Measurements from ENCODE around the gene N4BP2L2. TPM values are rescaled to one million over a fixed set of nuclear protein-coding genes. Genes with fewer than 3 reads are reported as not detected.

N4BP2L2 gene
- polyA plus RNA-seq, 2 donors, result 30.7 to 37.5 TPM

DNA sequence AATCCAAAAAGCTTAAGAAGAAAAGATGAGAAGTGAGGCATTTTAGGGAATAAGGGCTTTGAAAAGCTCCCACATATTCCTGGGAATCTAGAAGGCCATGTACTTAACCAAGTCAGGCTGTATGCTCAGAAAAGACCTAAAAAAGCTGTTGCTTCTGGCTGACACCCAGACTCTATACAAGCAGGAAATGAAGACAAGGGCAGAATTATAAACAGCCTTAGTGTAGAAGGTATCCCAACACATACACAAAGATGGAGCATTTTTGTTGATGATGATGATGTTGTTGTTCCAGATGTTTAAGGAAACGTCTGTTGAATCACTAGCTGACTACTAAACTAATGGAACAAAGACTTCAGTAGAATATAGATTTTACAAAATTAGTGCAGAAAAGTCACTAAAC is 84.6 kb downstream of the N4BP2L2 start:
- Histone ChIP-seq H3K36me3 (ENCODE audit: control insufficient read depth in 2 of 2, insufficient read depth in 2 of 2, low read length in 1 of 2) (no peaks in the 10 kb centered on the region), H3K9me3 (ENCODE audit: control insufficient read depth in 2 of 2, insufficient read depth in 1 of 2, low read depth in 1 of 2, low read length in 1 of 2) (no peaks in the 10 kb centered on the region), H3K4me1 (ENCODE audit: control insufficient read depth in 2 of 2, insufficient read depth in 2 of 2, low read length in 1 of 2) (no peaks in the 10 kb centered on the region), H3K27ac (ENCODE audit: low read depth in 2 of 2, low read length in 1 of 2) (no peak overlapping the region), H3K4me3 (ENCODE audit: low read depth in 1 of 2, low read length in 2 of 2) (no peak overlapping the region), H3K27me3 (ENCODE audit: control insufficient read depth in 1 of 2, insufficient read depth in 2 of 2, low read length in 2 of 2) (no peaks in the 10 kb centered on the region)
- WGBS, 2 donors, result 59 to 61% methylated on average over 1 of the region's 1 CpG

DNA sequence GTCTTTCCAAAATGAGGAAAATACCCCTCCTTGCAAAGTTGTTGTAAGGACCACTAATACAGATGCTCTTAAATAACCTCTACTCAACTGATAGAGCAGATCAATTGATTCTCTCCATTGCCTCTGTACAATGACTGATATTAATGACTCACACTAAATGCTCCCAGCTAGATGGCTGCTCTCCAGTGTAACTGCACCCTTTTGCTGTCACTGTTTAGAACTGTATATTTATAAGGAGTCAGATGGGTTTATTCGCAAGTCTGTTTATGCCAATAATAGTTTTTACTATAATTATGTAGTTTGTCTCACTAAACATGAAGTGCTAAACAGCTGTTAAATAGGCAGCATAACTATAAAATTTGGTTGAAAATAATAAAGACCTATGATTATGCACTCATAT is 89.6 kb downstream of the N4BP2L2 start:
- WGBS, 2 donors, result 81 to 92% methylated on average over 1 of the region's 1 CpG
- Histone ChIP-seq H3K27ac (ENCODE audit: low read depth in 2 of 2, low read length in 1 of 2) (no peak overlapping the region), H3K36me3 (ENCODE audit: control insufficient read depth in 2 of 2, insufficient read depth in 2 of 2, low read length in 1 of 2) (no peaks in the 10 kb centered on the region), H3K27me3 (ENCODE audit: control insufficient read depth in 1 of 2, insufficient read depth in 2 of 2, low read length in 2 of 2) (no peaks in the 10 kb centered on the region), H3K4me3 (ENCODE audit: low read depth in 1 of 2, low read length in 2 of 2) (no peak overlapping the region), H3K4me1 (ENCODE audit: control insufficient read depth in 2 of 2, insufficient read depth in 2 of 2, low read length in 1 of 2) (no peaks in the 10 kb centered on the region), H3K9me3 (ENCODE audit: control insufficient read depth in 2 of 2, insufficient read depth in 1 of 2, low read depth in 1 of 2, low read length in 1 of 2) (no peaks in the 10 kb centered on the region)

GRCh38 chr13:32447894-32448623 is 90.5 kb downstream of the N4BP2L2 start:
- H3K36me3 ChIP-seq (ENCODE audit: control insufficient read depth in 2 of 2, insufficient read depth in 2 of 2, low read length in 1 of 2), result no peaks in the 10 kb centered on the region
- no peaks in the 10 kb centered on the region for H3K27me3 ChIP-seq (ENCODE audit: control insufficient read depth in 1 of 2, insufficient read depth in 2 of 2, low read length in 2 of 2)
- H3K4me1 ChIP-seq (ENCODE audit: control insufficient read depth in 2 of 2, insufficient read depth in 2 of 2, low read length in 1 of 2), result no peaks in the 10 kb centered on the region
- no peak overlapping the region for H3K27ac ChIP-seq (ENCODE audit: low read depth in 2 of 2, low read length in 1 of 2)
- H3K4me3 ChIP-seq (ENCODE audit: low read depth in 1 of 2, low read length in 2 of 2), result no peak overlapping the region
- H3K9me3 ChIP-seq (ENCODE audit: control insufficient read depth in 2 of 2, insufficient read depth in 1 of 2, low read depth in 1 of 2, low read length in 1 of 2), result no peaks in the 10 kb centered on the region

DNA sequence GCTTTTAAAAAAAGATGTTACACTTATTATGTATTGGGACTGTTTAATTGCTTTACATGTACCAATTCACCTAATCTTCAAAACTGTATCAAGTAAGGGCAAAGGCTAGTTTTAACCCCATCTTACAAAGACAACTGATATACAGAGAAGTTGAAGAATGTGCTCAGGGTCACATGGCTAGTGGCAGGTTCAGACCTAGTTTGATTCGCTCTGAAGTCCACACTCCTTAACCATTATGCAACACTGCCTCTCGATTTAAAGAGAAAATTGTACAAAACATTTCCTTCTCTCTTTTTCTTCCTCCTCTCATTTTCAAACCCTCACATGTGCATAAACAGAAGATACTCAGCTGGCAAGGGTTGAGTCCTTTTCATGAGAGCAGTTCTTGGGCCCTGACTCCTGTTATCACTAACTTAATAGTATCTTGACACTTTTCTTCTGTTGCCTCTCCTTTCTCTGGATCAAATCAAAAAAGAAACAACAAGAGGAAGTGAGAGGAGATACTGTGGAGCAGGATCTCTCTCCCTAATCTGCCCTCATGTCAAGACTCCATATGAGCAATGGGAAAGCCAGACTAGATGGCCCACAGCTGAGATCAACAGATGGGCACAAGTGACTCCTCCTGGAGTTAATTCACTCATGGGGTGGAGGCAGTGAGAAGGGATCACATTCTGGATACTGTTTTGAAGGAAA is 91.7 kb downstream of the N4BP2L2 start:
- no peaks in the 10 kb centered on the region for H3K4me1 ChIP-seq (ENCODE audit: control insufficient read depth in 2 of 2, insufficient read depth in 2 of 2, low read length in 1 of 2)
- 81 to 90% methylated on average over 2 of the region's 2 CpGs for WGBS, 2 donors
- no peak overlapping the region for H3K27ac ChIP-seq (ENCODE audit: low read depth in 2 of 2, low read length in 1 of 2)
- H3K4me3 ChIP-seq (ENCODE audit: low read depth in 1 of 2, low read length in 2 of 2), result no peak overlapping the region
- H3K36me3 ChIP-seq (ENCODE audit: control insufficient read depth in 2 of 2, insufficient read depth in 2 of 2, low read length in 1 of 2), result no peaks in the 10 kb centered on the region
- no peaks in the 10 kb centered on the region for H3K27me3 ChIP-seq (ENCODE audit: control insufficient read depth in 1 of 2, insufficient read depth in 2 of 2, low read length in 2 of 2)
- H3K9me3 ChIP-seq (ENCODE audit: control insufficient read depth in 2 of 2, insufficient read depth in 1 of 2, low read depth in 1 of 2, low read length in 1 of 2), result no peaks in the 10 kb centered on the region

DNA sequence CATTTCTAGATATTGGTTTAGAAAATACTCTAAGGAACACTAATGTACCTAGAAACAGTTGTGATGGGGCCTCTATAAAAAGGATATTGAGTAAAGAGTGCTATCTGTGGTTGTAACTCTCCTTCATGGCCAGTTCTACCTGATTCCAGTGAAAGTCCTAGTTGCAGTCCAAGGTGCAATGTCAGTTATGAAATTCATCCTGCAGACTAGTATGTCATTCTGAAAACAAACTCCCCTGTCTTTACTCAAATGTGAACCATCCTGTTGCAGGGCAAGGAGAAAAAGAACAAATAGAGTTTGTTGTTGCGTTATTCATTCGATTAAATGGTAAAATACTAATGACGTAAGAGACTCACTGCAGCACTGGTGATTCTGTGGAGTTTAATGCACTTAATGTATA is 92.4 kb downstream of the N4BP2L2 start:
- Histone ChIP-seq H3K4me3 (ENCODE audit: low read depth in 1 of 2, low read length in 2 of 2) (no peak overlapping the region), H3K4me1 (ENCODE audit: control insufficient read depth in 2 of 2, insufficient read depth in 2 of 2, low read length in 1 of 2) (no peaks in the 10 kb centered on the region), H3K27me3 (ENCODE audit: control insufficient read depth in 1 of 2, insufficient read depth in 2 of 2, low read length in 2 of 2) (no peaks in the 10 kb centered on the region), H3K36me3 (ENCODE audit: control insufficient read depth in 2 of 2, insufficient read depth in 2 of 2, low read length in 1 of 2) (no peaks in the 10 kb centered on the region), H3K9me3 (ENCODE audit: control insufficient read depth in 2 of 2, insufficient read depth in 1 of 2, low read depth in 1 of 2, low read length in 1 of 2) (no peaks in the 10 kb centered on the region), H3K27ac (ENCODE audit: low read depth in 2 of 2, low read length in 1 of 2) (no peak overlapping the region)
- WGBS, 2 donors, result 95 to 97% methylated on average over 3 of the region's 3 CpGs

DNA sequence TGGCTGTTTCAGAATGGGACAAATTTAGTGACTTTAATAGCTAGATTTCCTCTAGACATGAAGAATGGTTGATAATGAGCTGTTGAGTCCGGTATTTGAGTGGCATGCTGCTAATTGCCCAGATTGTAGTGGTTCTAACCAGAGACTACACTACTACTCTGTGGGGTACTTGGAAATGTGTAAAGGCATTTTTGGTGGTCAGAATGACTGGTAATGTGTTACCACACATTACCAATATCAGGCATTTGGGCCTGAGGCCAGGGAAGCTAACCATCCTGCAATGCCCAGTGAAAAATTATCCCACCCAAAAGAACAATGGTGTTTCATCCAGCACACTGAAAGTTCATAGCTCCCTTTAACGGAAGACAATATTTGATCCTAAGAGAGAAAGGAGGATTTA is 93.1 kb downstream of the N4BP2L2 start:
- no peak overlapping the region for H3K27ac ChIP-seq (ENCODE audit: low read depth in 2 of 2, low read length in 1 of 2)
- H3K9me3 ChIP-seq (ENCODE audit: control insufficient read depth in 2 of 2, insufficient read depth in 1 of 2, low read depth in 1 of 2, low read length in 1 of 2), result no peaks in the 10 kb centered on the region
- H3K36me3 ChIP-seq (ENCODE audit: control insufficient read depth in 2 of 2, insufficient read depth in 2 of 2, low read length in 1 of 2), result no peaks in the 10 kb centered on the region
- H3K4me3 ChIP-seq (ENCODE audit: low read depth in 1 of 2, low read length in 2 of 2), result no peak overlapping the region
- 97 to 98% methylated on average over 2 of the region's 2 CpGs for WGBS, 2 donors
- no peaks in the 10 kb centered on the region for H3K4me1 ChIP-seq (ENCODE audit: control insufficient read depth in 2 of 2, insufficient read depth in 2 of 2, low read length in 1 of 2)
- no peaks in the 10 kb centered on the region for H3K27me3 ChIP-seq (ENCODE audit: control insufficient read depth in 1 of 2, insufficient read depth in 2 of 2, low read length in 2 of 2)

- Histone ChIP-seq H3K4me1 (ENCODE audit: control insufficient read depth in 2 of 2, insufficient read depth in 2 of 2, low read length in 1 of 2) (no peaks in the 10 kb centered on the region), H3K4me3 (ENCODE audit: low read depth in 1 of 2, low read length in 2 of 2) (no peak overlapping the region), H3K36me3 (ENCODE audit: control insufficient read depth in 2 of 2, insufficient read depth in 2 of 2, low read length in 1 of 2) (no peaks in the 10 kb centered on the region), H3K27me3 (ENCODE audit: control insufficient read depth in 1 of 2, insufficient read depth in 2 of 2, low read length in 2 of 2) (no peaks in the 10 kb centered on the region), H3K9me3 (ENCODE audit: control insufficient read depth in 2 of 2, insufficient read depth in 1 of 2, low read depth in 1 of 2, low read length in 1 of 2) (no peaks in the 10 kb centered on the region), H3K27ac (ENCODE audit: low read depth in 2 of 2, low read length in 1 of 2) (no peak overlapping the region)
- WGBS, 2 donors, result 33 to 53% methylated on average over 2 of the region's 2 CpGs
Measured at GRCh38 chr13:32443111-32443510, 95.5 kb downstream of the N4BP2L2 start.

GRCh38 chr13:32438871-32439270 is 99.7 kb downstream of the N4BP2L2 start:
- H3K27me3 ChIP-seq (ENCODE audit: control insufficient read depth in 1 of 2, insufficient read depth in 2 of 2, low read length in 2 of 2), result no peaks in the 10 kb centered on the region
- no peak overlapping the region for H3K27ac ChIP-seq (ENCODE audit: low read depth in 2 of 2, low read length in 1 of 2)
- H3K36me3 ChIP-seq (ENCODE audit: control insufficient read depth in 2 of 2, insufficient read depth in 2 of 2, low read length in 1 of 2), result no peaks in the 10 kb centered on the region
- no peaks in the 10 kb centered on the region for H3K9me3 ChIP-seq (ENCODE audit: control insufficient read depth in 2 of 2, insufficient read depth in 1 of 2, low read depth in 1 of 2, low read length in 1 of 2)
- no peak overlapping the region for H3K4me3 ChIP-seq (ENCODE audit: low read depth in 1 of 2, low read length in 2 of 2)
- 95 to 96% methylated on average over 4 of the region's 4 CpGs for WGBS, 2 donors
- no peaks in the 10 kb centered on the region for H3K4me1 ChIP-seq (ENCODE audit: control insufficient read depth in 2 of 2, insufficient read depth in 2 of 2, low read length in 1 of 2)

DNA sequence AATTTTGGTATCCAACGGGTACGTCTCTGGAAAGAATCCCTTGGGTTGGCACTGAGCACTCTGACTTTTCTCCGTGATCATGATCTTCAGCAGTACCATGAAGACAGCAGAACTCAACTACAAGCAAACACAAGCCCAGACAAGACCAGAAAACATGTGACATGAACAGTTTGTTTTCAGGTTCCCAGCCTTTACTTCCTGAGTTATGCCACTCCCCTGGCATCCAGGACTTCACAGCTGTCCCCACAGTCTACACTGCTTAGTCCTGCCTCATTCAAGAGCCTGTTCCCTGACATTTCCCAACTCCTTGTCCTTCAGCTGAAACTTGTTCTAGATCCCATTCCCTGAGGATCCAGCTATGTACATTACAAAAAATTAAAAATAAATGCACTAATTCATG is 105.7 kb downstream of the N4BP2L2 start:
- H3K27me3 ChIP-seq (ENCODE audit: control insufficient read depth in 1 of 2, insufficient read depth in 2 of 2, low read length in 2 of 2), result no peaks in the 10 kb centered on the region
- 55 to 71% methylated on average over 3 of the region's 3 CpGs for WGBS, 2 donors
- H3K27ac ChIP-seq (ENCODE audit: low read depth in 2 of 2, low read length in 1 of 2), result no peak overlapping the region
- no peaks in the 10 kb centered on the region for H3K36me3 ChIP-seq (ENCODE audit: control insufficient read depth in 2 of 2, insufficient read depth in 2 of 2, low read length in 1 of 2)
- no peak overlapping the region for H3K4me3 ChIP-seq (ENCODE audit: low read depth in 1 of 2, low read length in 2 of 2)
- no peaks in the 10 kb centered on the region for H3K9me3 ChIP-seq (ENCODE audit: control insufficient read depth in 2 of 2, insufficient read depth in 1 of 2, low read depth in 1 of 2, low read length in 1 of 2)
- H3K4me1 ChIP-seq (ENCODE audit: control insufficient read depth in 2 of 2, insufficient read depth in 2 of 2, low read length in 1 of 2), result no peaks in the 10 kb centered on the region

GRCh38 chr13:32431361-32431760 is 107.2 kb downstream of the N4BP2L2 start:
- H3K36me3 ChIP-seq (ENCODE audit: control insufficient read depth in 2 of 2, insufficient read depth in 2 of 2, low read length in 1 of 2), result no peaks in the 10 kb centered on the region
- H3K4me3 ChIP-seq (ENCODE audit: low read depth in 1 of 2, low read length in 2 of 2), result no peak overlapping the region
- H3K4me1 ChIP-seq (ENCODE audit: control insufficient read depth in 2 of 2, insufficient read depth in 2 of 2, low read length in 1 of 2), result peaks cover 0 to 4% of the 10 kb centered on the region in 2 donors
- H3K9me3 ChIP-seq (ENCODE audit: control insufficient read depth in 2 of 2, insufficient read depth in 1 of 2, low read depth in 1 of 2, low read length in 1 of 2), result no peaks in the 10 kb centered on the region
- H3K27ac ChIP-seq (ENCODE audit: low read depth in 2 of 2, low read length in 1 of 2), result no peak overlapping the region
- WGBS, 2 donors, result 93 to 94% methylated on average over 5 of the region's 5 CpGs
- H3K27me3 ChIP-seq (ENCODE audit: control insufficient read depth in 1 of 2, insufficient read depth in 2 of 2, low read length in 2 of 2), result no peaks in the 10 kb centered on the region

All from esophagus (tissue), 2 donors.